ENCODE measurements around the gene TIPRL. TPM values are rescaled to one million over a fixed set of nuclear protein-coding genes. Genes with fewer than 3 reads are reported as not detected.

TIPRL gene
- total RNA-seq, result 27.4 and 29.4 TPM in 2 replicates
- long read RNA-seq, transcript TIPRL-202 (7 exons, 3,032 nt), result major isoform, 21 of 28 reads
- long read RNA-seq, partial matches to known transcripts, result 4 of 28 reads
- long read RNA-seq, other reads (novel, unspliced or antisense), result 3 of 28 reads

DNA sequence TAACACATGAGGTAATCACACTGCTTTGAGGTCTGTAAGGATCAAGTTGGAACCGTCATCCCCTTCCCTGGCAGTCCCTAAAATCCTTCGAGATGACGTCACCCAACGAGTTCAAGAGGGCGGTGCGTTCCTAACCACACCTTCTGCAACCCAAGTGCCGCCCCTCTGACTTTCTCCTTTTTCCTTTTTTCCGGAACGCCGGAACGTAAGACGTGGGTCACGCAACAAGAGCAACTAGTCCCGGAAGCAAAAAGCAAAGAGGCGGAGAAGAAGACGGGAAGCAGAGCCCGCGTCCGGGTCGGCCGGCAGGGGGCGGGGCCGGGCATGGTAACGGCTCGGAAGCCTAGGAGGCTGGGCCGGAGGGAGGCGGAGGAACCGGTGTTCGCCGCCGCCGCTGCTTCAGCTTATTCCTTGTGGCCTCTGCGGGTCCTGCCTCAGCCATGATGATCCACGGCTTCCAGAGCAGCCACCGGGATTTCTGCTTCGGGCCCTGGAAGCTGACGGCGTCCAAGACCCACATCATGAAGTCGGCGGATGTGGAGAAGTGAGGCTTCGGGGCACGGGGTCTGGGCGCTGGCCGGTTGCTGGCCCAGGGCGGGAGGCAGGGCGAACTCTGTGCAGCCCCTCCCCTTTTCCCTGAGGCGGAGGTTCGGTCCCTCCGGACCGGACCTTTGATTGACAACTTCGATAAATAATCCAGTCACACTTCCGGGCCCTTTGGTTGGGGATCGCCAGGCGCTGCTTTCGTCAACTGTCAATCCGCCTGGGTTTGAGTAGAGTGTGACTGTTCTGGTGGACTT is at the start of gene TIPRL:
Gene TIPRL (plus strand): TSS at position 325 of the 800 bp plus-strand sequence. CDS start 116 bp downstream, at position 441.
- Mint-ChIP-seq H3K27me3 (no peaks in the 10 kb centered on the region), H3K4me3 (ENCODE audit: low read depth) (no peak within 1 kb of the TSS), H3K27ac (no peak within 1 kb of the TSS), H3K36me3 (ENCODE audit: insufficient read depth) (no peaks in the 10 kb centered on the region), H3K9me3 (ENCODE audit: low read depth) (peaks cover 2% of the 10 kb centered on the region), H3K4me1 (ENCODE audit: low read depth) (peaks cover 4% of the 10 kb centered on the region)
- TF ChIP-seq, protein P1, sequence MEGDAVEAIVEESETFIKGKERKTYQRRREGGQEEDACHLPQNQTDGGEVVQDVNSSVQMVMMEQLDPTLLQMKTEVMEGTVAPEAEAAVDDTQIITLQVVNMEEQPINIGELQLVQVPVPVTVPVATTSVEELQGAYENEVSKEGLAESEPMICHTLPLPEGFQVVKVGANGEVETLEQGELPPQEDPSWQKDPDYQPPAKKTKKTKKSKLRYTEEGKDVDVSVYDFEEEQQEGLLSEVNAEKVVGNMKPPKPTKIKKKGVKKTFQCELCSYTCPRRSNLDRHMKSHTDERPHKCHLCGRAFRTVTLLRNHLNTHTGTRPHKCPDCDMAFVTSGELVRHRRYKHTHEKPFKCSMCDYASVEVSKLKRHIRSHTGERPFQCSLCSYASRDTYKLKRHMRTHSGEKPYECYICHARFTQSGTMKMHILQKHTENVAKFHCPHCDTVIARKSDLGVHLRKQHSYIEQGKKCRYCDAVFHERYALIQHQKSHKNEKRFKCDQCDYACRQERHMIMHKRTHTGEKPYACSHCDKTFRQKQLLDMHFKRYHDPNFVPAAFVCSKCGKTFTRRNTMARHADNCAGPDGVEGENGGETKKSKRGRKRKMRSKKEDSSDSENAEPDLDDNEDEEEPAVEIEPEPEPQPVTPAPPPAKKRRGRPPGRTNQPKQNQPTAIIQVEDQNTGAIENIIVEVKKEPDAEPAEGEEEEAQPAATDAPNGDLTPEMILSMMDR (IDR thresholded peaks at IDR 0.05; ENCODE audit: unreplicated experiment), result peak; percentile 82
- peak; percentile 94 for DNase-seq (ENCODE audit: low spot score, unreplicated experiment)

DNA sequence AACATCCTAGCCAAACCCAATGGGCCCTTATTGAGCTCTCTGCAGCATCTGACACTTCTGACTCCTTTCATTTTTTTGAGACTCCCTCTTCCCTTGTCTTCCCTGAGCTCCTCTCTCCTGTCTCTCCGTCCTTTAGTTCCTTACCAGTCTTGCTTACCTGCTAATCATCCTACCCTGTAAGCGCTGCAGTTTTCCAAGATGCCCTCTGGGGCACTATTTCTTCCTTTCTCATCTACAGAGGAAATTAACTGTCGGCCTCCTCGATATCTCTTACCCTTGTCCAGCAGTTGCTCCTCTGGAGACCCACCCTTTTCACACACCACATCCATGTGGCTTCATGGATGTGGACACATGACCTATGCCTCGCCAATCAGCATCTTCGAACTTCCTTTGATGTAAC is 48.8 kb upstream of the TIPRL start:
- Mint-ChIP-seq H3K36me3 (ENCODE audit: insufficient read depth) (peaks cover 45% of the 10 kb centered on the region), H3K4me3 (ENCODE audit: low read depth) (no peak overlapping the region), H3K4me1 (ENCODE audit: low read depth) (peaks cover 10% of the 10 kb centered on the region), H3K27ac (no peak overlapping the region), H3K27me3 (no peaks in the 10 kb centered on the region), H3K9me3 (ENCODE audit: low read depth) (peaks cover 5% of the 10 kb centered on the region)
- no peak for DNase-seq (ENCODE audit: low spot score, unreplicated experiment)
- TF ChIP-seq, protein P1 (IDR thresholded peaks at IDR 0.05; ENCODE audit: unreplicated experiment), result no peak

DNA sequence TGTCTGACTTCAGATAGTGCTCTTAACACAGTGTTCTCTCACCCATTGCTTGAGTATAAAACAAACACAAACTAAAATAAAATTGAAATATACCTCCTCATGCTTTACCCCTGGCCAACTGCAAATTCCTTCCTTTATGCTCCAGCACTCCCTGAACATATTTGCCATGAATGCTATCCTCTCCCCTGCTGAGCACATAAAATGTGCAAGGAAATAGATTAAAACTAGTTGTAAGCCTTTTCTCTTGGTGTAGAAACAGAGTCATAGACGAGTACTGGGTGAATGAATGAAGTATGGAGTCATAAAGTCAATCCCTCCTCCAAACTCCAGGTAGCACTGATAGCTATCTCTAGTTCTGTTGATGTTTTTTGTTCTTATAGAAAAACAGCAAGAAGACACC is 44.6 kb upstream of the TIPRL start:
- Mint-ChIP-seq H3K4me1 (ENCODE audit: low read depth) (peaks cover 29% of the 10 kb centered on the region), H3K36me3 (ENCODE audit: insufficient read depth) (peaks cover 17% of the 10 kb centered on the region), H3K9me3 (ENCODE audit: low read depth) (no peaks in the 10 kb centered on the region), H3K27ac (no peak overlapping the region), H3K27me3 (no peaks in the 10 kb centered on the region), H3K4me3 (ENCODE audit: low read depth) (peak overlapping the region; percentile 91)
- no peak for DNase-seq (ENCODE audit: low spot score, unreplicated experiment)
- TF ChIP-seq, protein P1 (IDR thresholded peaks at IDR 0.05; ENCODE audit: unreplicated experiment), result no peak

DNA sequence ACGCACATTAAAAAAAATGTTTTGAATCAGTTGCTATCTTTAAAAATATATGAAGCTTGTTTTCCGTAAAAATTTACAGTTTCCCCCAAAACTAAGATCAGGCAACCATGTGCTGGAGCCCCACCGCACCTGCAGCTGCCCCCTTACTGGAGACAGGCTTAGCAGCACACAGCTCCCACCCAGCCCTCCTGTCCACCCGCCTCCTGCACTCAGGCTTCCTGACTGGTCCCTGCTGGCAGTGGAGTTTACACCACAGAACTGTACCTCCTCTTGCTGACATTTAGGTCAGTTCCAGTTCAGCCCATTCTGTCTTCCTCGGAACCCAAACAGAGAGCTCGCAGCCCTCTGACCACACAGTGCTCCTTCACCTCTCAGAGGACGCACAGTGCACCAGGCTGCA is 44.1 kb upstream of the TIPRL start:
- H3K27ac Mint-ChIP-seq, result no peak overlapping the region

More for the DNA sequence above, 44.1 kb upstream of the TIPRL start:
- no peak for DNase-seq (ENCODE audit: low spot score, unreplicated experiment)
- peaks cover 15% of the 10 kb centered on the region for H3K36me3 Mint-ChIP-seq (ENCODE audit: insufficient read depth)
- peaks cover 29% of the 10 kb centered on the region for H3K4me1 Mint-ChIP-seq (ENCODE audit: low read depth)
- TF ChIP-seq, protein P1 (IDR thresholded peaks at IDR 0.05; ENCODE audit: unreplicated experiment), result no peak
- peak overlapping the region; percentile 91 for H3K4me3 Mint-ChIP-seq (ENCODE audit: low read depth)
- no peaks in the 10 kb centered on the region for H3K27me3 Mint-ChIP-seq
- H3K9me3 Mint-ChIP-seq (ENCODE audit: low read depth), result no peaks in the 10 kb centered on the region
